Neural cell (in vitro differentiated cells): ENCODE data around the gene AMOTL2. TPM values are rescaled to one million over a fixed set of nuclear protein-coding genes. Genes with fewer than 3 reads are reported as not detected.

Source experiments
- H2AFZ ChIP-seq: fragments of 200-600, 300-800 bp; sonication (generic), shearing (Covaris generic); 2 replicates; pipeline ENCODE4 v1.6.0; 2014; ENCODE audit warnings: low read depth, mild to moderate bottlenecking, antibody characterized with exemption, low read length, moderate library complexity
- H3F3A ChIP-seq: fragments of 200-600 bp; shearing (Covaris generic); 2 replicates; pipeline ENCODE4 v1.6.1; 2016; ENCODE audit warnings: mild to moderate bottlenecking, moderate library complexity, mixed read lengths, antibody characterized with exemption, low read length; ENCODE audit not compliant: insufficient read depth, poor library complexity, severe bottlenecking
- H3K27ac ChIP-seq: fragments of 200-600, 300-800 bp; sonication (generic), shearing (Covaris generic); 2 replicates; pipeline ENCODE4 v1.5.1; 2014; ENCODE audit warnings: mild to moderate bottlenecking, low read length, moderate library complexity
- H3K27me3 ChIP-seq: fragments of 300-800, 200-600 bp; sonication (generic), shearing (Covaris generic); 2 replicates; pipeline ENCODE4 v1.6.0; 2014; ENCODE audit warnings: mild to moderate bottlenecking, low read depth, low read length, moderate library complexity; ENCODE audit not compliant: insufficient read depth
- H3K36me3 ChIP-seq: fragments of 300-800, 200-600 bp; sonication (generic), shearing (Covaris generic); 2 replicates; pipeline ENCODE4 v1.5.1; 2014; ENCODE audit warnings: mild to moderate bottlenecking, antibody characterized with exemption, low read length, moderate library complexity; ENCODE audit not compliant: insufficient read depth
- H3K4me2 ChIP-seq: fragments of 300-800, 200-600 bp; sonication (generic), shearing (Covaris generic); 2 replicates; pipeline ENCODE4 v1.6.0; 2014; ENCODE audit warnings: mild to moderate bottlenecking, low read length
- H3K4me3 ChIP-seq: fragments of 300-800, 200-600 bp; sonication (generic), shearing (Covaris generic); 2 replicates; pipeline ENCODE4 v1.5.1; 2014; ENCODE audit warnings: mild to moderate bottlenecking, low read length, moderate library complexity
- H3K79me2 ChIP-seq: fragments of 200-600 bp; shearing (Covaris generic); replicated peaks from 2 replicates; pipeline ENCODE4 v1.6.0; 2014; ENCODE audit warnings: mild to moderate bottlenecking, low read length, moderate library complexity; ENCODE audit not compliant: insufficient read depth
- H3K9ac ChIP-seq: fragments of 300-800, 200-600 bp; sonication (generic), shearing (Covaris generic); 2 replicates; pipeline ENCODE4 v1.6.1; 2016; ENCODE audit warnings: mild to moderate bottlenecking, low read length, mixed read lengths
- H3K9me2 ChIP-seq: fragments of 200-600 bp; shearing (Covaris generic); 2 replicates; pipeline ENCODE4 v1.6.1; 2016; ENCODE audit warnings: mild to moderate bottlenecking, low read length, mixed read lengths; ENCODE audit not compliant: insufficient read depth
- H3K9me3 ChIP-seq: fragments of 200-600, 300-800 bp; sonication (generic), shearing (Covaris generic); 2 replicates; pipeline ENCODE4 v1.6.1; 2016; ENCODE audit warnings: mild to moderate bottlenecking, mixed run types, low read length, moderate library complexity, mixed read lengths
- H4K20me1 ChIP-seq: fragments of 200-600 bp; shearing (Covaris generic); 2 replicates; pipeline ENCODE4 v1.6.1; 2016; ENCODE audit warnings: mild to moderate bottlenecking, mixed run types; ENCODE audit not compliant: insufficient read depth
- EP300 ChIP-seq: fragments of 450-650 bp; conservative IDR thresholded peaks from 2 replicates; pipeline ENCODE4 v1.6.1; 2014; ENCODE audit warnings: antibody characterized with exemption, mild to moderate bottlenecking, moderate library complexity; ENCODE audit not compliant: poor library complexity, severe bottlenecking
- EZH2 ChIP-seq: fragments of 200-600, 300-800 bp; shearing (Covaris generic), sonication (generic); IDR thresholded peaks from 2 replicates; pipeline ENCODE4 v1.6.1; 2014; ENCODE audit warnings: antibody characterized with exemption, low read length, borderline replicate concordance, mild to moderate bottlenecking; ENCODE audit not compliant: insufficient read depth, poor library complexity, severe bottlenecking
- MXI1 ChIP-seq: fragments of 450-650 bp; conservative IDR thresholded peaks from 2 replicates; pipeline ENCODE4 v1.6.1; 2014; ENCODE audit warnings: antibody characterized with exemption, mild to moderate bottlenecking; ENCODE audit not compliant: poor library complexity, severe bottlenecking
- POLR2AphosphoS5 ChIP-seq: IDR thresholded peaks from 2 replicates; pipeline ENCODE4 v1.6.1; 2012
- RAD21 ChIP-seq: fragments of 450-650 bp; conservative IDR thresholded peaks from 2 replicates; pipeline ENCODE4 v1.6.1; 2014; ENCODE audit warnings: antibody characterized with exemption, mild to moderate bottlenecking, moderate library complexity
- SMC3 ChIP-seq: fragments of 450-650 bp; conservative IDR thresholded peaks from 2 replicates; pipeline ENCODE4 v1.6.1; 2014; ENCODE audit warnings: antibody characterized with exemption, mild to moderate bottlenecking, moderate library complexity; ENCODE audit not compliant: poor library complexity
- TAF1 ChIP-seq: IDR thresholded peaks from 2 replicates; pipeline ENCODE4 v1.6.1; 2012; ENCODE audit warnings: low read depth
- polyA plus RNA-seq: library from polyadenylated mRNA; depleted of rRNA; stranded (reverse); fragments of >200 nt; gene quantifications from 2 replicates; pipeline ENCODE4 v1.2.3, GENCODE V29; 2014
- TF ChIP-seq, protein P1 (sequence below): fragments of 450-650 bp; IDR thresholded peaks from 2 replicates; pipeline ENCODE4 v1.5.1; 2014; ENCODE audit warnings: antibody characterized with exemption, mild to moderate bottlenecking, moderate library complexity; ENCODE audit not compliant: poor library complexity, severe bottlenecking
- TF ChIP-seq, protein P2 (sequence below): IDR thresholded peaks from 2 replicates; pipeline ENCODE4 v1.6.1; 2012; ENCODE audit warnings: borderline replicate concordance

Gene AMOTL2
- polyA plus RNA-seq, 1 donor from 2014 or later = 30.1 TPM

DNA sequence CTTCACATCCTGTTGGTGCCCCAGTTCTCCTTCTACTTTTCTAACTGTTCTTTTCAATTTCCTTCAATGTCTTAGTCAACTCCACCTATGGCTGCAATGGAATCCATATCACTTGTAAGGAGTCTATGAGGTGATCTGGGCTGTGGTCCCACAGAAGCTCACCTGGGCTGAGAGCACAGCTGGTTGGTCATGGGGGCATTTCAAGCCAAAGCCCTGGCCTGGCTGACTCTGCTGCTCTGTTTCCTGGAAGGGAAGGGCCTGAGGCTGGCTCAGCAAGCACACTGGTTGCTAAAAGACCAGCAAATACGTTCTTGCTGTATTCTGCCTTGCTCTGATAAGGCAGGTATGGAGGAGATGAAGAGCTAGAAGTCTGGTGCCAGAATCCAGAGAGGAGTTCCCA lies 29.0 kb downstream of the AMOTL2 start:
- no peaks in the 10 kb centered on the region for H3K27me3 ChIP-seq
- peaks cover 5% of the 10 kb centered on the region for H3K9me3 ChIP-seq
- no peak overlapping the region for H3K27ac ChIP-seq
- H3K4me2 ChIP-seq = no peak overlapping the region
- no peak overlapping the region for H3K4me3 ChIP-seq
- H3K9me2 ChIP-seq = no peaks in the 10 kb centered on the region
- no peaks in the 10 kb centered on the region for H3F3A ChIP-seq
- no peak overlapping the region for H3K9ac ChIP-seq
- H2AFZ ChIP-seq = no peak overlapping the region
- TF ChIP-seq, protein P1, sequence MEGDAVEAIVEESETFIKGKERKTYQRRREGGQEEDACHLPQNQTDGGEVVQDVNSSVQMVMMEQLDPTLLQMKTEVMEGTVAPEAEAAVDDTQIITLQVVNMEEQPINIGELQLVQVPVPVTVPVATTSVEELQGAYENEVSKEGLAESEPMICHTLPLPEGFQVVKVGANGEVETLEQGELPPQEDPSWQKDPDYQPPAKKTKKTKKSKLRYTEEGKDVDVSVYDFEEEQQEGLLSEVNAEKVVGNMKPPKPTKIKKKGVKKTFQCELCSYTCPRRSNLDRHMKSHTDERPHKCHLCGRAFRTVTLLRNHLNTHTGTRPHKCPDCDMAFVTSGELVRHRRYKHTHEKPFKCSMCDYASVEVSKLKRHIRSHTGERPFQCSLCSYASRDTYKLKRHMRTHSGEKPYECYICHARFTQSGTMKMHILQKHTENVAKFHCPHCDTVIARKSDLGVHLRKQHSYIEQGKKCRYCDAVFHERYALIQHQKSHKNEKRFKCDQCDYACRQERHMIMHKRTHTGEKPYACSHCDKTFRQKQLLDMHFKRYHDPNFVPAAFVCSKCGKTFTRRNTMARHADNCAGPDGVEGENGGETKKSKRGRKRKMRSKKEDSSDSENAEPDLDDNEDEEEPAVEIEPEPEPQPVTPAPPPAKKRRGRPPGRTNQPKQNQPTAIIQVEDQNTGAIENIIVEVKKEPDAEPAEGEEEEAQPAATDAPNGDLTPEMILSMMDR = no peak
- TF ChIP-seq RAD21 (no peak), POLR2AphosphoS5 (no peak), SMC3 (no peak), EZH2 (no peak), EP300 (no peak), TAF1 (no peak), MXI1 (no peak)
- TF ChIP-seq, protein P2, sequence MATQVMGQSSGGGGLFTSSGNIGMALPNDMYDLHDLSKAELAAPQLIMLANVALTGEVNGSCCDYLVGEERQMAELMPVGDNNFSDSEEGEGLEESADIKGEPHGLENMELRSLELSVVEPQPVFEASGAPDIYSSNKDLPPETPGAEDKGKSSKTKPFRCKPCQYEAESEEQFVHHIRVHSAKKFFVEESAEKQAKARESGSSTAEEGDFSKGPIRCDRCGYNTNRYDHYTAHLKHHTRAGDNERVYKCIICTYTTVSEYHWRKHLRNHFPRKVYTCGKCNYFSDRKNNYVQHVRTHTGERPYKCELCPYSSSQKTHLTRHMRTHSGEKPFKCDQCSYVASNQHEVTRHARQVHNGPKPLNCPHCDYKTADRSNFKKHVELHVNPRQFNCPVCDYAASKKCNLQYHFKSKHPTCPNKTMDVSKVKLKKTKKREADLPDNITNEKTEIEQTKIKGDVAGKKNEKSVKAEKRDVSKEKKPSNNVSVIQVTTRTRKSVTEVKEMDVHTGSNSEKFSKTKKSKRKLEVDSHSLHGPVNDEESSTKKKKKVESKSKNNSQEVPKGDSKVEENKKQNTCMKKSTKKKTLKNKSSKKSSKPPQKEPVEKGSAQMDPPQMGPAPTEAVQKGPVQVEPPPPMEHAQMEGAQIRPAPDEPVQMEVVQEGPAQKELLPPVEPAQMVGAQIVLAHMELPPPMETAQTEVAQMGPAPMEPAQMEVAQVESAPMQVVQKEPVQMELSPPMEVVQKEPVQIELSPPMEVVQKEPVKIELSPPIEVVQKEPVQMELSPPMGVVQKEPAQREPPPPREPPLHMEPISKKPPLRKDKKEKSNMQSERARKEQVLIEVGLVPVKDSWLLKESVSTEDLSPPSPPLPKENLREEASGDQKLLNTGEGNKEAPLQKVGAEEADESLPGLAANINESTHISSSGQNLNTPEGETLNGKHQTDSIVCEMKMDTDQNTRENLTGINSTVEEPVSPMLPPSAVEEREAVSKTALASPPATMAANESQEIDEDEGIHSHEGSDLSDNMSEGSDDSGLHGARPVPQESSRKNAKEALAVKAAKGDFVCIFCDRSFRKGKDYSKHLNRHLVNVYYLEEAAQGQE = no peak
- H3K79me2 ChIP-seq = no peaks in the 10 kb centered on the region
- no peaks in the 10 kb centered on the region for H3K36me3 ChIP-seq
- no peaks in the 10 kb centered on the region for H4K20me1 ChIP-seq

DNA sequence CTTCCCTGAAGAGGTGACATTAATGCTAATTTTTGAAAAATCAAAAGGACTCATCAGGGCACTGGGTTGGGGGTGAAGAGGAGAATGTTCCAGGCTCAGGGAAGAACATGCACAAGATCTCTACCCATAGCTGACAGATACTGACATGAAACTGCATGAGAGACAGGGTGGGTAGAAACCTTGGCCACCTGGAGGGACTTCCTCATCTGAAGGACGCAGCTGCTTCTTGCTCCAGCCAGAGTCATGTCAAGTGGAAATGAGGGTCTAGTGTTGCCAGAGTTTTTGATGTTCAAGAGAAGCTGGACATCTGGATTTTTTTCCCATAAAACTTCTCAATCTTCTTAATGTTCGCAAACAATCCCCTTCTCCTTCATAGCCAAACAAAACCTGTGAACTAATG lies 29.7 kb downstream of the AMOTL2 start:
- Histone ChIP-seq H3K9me3 (peaks cover 5% of the 10 kb centered on the region), H3K79me2 (no peaks in the 10 kb centered on the region), H4K20me1 (no peaks in the 10 kb centered on the region), H3K36me3 (no peaks in the 10 kb centered on the region), H3K4me3 (no peak overlapping the region), H3F3A (no peaks in the 10 kb centered on the region), H3K9me2 (no peaks in the 10 kb centered on the region), H3K4me2 (no peak overlapping the region), H3K27me3 (no peaks in the 10 kb centered on the region), H2AFZ (no peak overlapping the region), H3K27ac (no peak overlapping the region), H3K9ac (no peak overlapping the region)
- TF ChIP-seq EP300 (no peak), RAD21 (no peak), EZH2 (no peak), SMC3 (no peak), MXI1 (no peak), TAF1 (no peak), POLR2AphosphoS5 (no peak)
- TF ChIP-seq, protein P2 = no peak
- TF ChIP-seq, protein P1 = no peak
